Peyer's patch (tissue), 4 donors: Measurements from ENCODE around the gene IDH3G. TPM values are rescaled to one million over a fixed set of nuclear protein-coding genes. Genes with fewer than 3 reads are reported as not detected.
A peak's percentile ranks its signal among the peaks of the same experiment; 100 is the strongest.

Source experiments
- DNase-seq, 3 donors: peaks; one replicate each; pipeline ENCODE4 v3.0.0-alpha.2; 2017 to 2019
- H3K27ac ChIP-seq, 4 donors: fragments of 200-600 bp; sonication (generic); one replicate each; pipeline ENCODE4 v1.5.1; 2016 to 2019
- H3K27me3 ChIP-seq, 2 donors: fragments of 200-600 bp; sonication (generic); one replicate each; pipeline ENCODE4 v1.5.1; 2019
- H3K36me3 ChIP-seq, 3 donors: fragments of 200-600 bp; sonication (generic); one replicate each; pipeline ENCODE4 v1.5.1; 2016 to 2019
- H3K4me1 ChIP-seq, 4 donors: fragments of 200-600 bp; sonication (generic); one replicate each; pipeline ENCODE4 v1.5.1; 2016 to 2019
- H3K4me3 ChIP-seq, 4 donors: fragments of 200-600 bp; sonication (generic); 1 replicate in 3 of 4; 2 replicates in 1 of 4; pipeline ENCODE4 v1.5.1; 2016 to 2019; ENCODE audit warnings: mild to moderate bottlenecking in 1 of 4
- H3K9me3 ChIP-seq, 4 donors: fragments of 200-600 bp; sonication (generic); one replicate each; pipeline ENCODE4 v1.5.1; 2016 to 2019; ENCODE audit warnings: mild to moderate bottlenecking in 1 of 4
- POLR2A ChIP-seq, 2 donors: fragments of 450-650 bp; IDR thresholded peaks; one replicate each; pipeline ENCODE4 v1.5.1; 2017; ENCODE audit warnings: antibody characterized with exemption in 2 of 2, mild to moderate bottlenecking in 2 of 2, moderate library complexity in 2 of 2
- total RNA-seq, 4 donors: library from RNA; depleted of rRNA; stranded (reverse); fragments of >200 nt; gene quantifications; one replicate each; pipeline ENCODE4 v1.1.0, GENCODE V29; 2016
- TF ChIP-seq, protein P1 (sequence below), 6 experiments: fragments of 450-650 bp in 4 of 6; fragments of 200-600 bp in 2 of 6; sonication (generic) in 1 of 6; IDR thresholded peaks; one replicate each; pipeline ENCODE4 v1.5.1; 2017 to 2019; ENCODE audit warnings: antibody characterized with exemption in 6 of 6, mild to moderate bottlenecking in 3 of 6, moderate library complexity in 1 of 6

Gene IDH3G
- 100 to 1,000 TPM; 108 to 153 (median 126) TPM for total RNA-seq

DNA sequence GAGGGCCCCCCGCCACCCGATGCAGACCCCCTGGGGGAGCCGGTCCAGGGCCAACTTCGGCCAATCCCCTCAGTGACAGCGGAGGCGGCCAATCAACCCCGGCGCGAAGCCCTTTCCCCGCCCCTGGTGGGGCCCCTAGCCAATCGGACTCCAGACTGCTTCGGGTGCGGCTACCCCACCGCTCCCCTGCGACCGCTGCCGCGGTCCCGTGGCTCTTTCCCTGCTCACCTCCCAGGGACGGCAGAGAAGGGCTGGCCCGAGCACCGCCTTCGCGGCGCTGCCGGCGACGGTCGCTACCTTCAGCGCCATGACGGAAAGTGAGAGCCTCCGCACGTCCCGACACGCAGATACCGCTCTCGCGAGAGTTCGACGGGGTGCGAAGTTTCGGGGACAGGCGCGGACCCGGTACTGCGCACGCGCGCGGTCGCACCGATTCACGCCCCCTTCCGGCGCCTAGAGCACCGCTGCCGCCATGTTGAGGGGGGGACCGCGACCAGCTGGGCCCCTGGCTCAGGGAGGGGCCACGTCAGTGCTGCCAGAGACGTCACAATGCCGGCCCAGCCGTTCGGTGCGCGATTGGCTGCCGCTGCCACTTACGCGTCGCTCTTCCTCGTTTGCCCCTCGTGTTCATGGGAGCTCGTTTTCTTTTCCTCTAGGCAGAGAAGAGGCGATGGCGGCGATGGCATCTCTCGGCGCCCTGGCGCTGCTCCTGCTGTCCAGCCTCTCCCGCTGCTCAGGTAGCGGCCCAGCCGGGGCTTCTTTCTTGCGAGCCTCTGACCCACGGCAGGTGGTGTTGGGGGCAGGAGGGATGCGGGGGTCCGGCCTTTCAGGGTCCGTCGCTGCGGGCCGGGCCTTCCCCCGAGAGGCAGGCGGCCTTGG lies at the start of gene IDH3G, which contains the start of gene SSR4:
TSS of gene IDH3G (minus strand) at position 358 of the 879 bp plus-strand sequence. CDS start at position 309, 49 bp downstream.
TSS of gene SSR4 (plus strand) at position 651 of the 879 bp plus-strand sequence. CDS start at position 671, 20 bp downstream.
- H3K27ac ChIP-seq = peak within 1 kb of the TSS; percentile 88 to 97 (median 94)
- peaks cover 0 to 20% (median 0%) of the 10 kb centered on the region in 4 donors for H3K4me1 ChIP-seq
- H3K36me3 ChIP-seq = peaks cover 0 to 29% (median 0%) of the 10 kb centered on the region in 3 donors
- TF ChIP-seq, protein P1, sequence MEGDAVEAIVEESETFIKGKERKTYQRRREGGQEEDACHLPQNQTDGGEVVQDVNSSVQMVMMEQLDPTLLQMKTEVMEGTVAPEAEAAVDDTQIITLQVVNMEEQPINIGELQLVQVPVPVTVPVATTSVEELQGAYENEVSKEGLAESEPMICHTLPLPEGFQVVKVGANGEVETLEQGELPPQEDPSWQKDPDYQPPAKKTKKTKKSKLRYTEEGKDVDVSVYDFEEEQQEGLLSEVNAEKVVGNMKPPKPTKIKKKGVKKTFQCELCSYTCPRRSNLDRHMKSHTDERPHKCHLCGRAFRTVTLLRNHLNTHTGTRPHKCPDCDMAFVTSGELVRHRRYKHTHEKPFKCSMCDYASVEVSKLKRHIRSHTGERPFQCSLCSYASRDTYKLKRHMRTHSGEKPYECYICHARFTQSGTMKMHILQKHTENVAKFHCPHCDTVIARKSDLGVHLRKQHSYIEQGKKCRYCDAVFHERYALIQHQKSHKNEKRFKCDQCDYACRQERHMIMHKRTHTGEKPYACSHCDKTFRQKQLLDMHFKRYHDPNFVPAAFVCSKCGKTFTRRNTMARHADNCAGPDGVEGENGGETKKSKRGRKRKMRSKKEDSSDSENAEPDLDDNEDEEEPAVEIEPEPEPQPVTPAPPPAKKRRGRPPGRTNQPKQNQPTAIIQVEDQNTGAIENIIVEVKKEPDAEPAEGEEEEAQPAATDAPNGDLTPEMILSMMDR (IDR thresholded peaks at IDR 0.05) = peak in 3 of 6 experiments; percentile 11 to 44 (median 24)
- TF ChIP-seq POLR2A (IDR thresholded peaks at IDR 0.05) = peak; percentile 8 to 44
- peak; percentile 88 to 96 (median 92) for DNase-seq
- H3K9me3 ChIP-seq = peaks cover 0 to 4% (median 0%) of the 10 kb centered on the region in 4 donors
- H3K4me3 ChIP-seq = peak within 1 kb of the TSS; percentile 63 to 83 (median 68)
- no peaks in the 10 kb centered on the region for H3K27me3 ChIP-seq

GRCh38 chrX:153836921-153837320 lies 42.7 kb upstream of the IDH3G start:
- Histone ChIP-seq H3K27ac (no peak overlapping the region), H3K36me3 (no peaks in the 10 kb centered on the region), H3K9me3 (no peaks in the 10 kb centered on the region), H3K4me3 (no peak overlapping the region), H3K27me3 (no peaks in the 10 kb centered on the region), H3K4me1 (no peaks in the 10 kb centered on the region)
- TF ChIP-seq, protein P1 (IDR thresholded peaks at IDR 0.05) = no peak
- no peak for TF ChIP-seq POLR2A (IDR thresholded peaks at IDR 0.05)
- no peak for DNase-seq

DNA sequence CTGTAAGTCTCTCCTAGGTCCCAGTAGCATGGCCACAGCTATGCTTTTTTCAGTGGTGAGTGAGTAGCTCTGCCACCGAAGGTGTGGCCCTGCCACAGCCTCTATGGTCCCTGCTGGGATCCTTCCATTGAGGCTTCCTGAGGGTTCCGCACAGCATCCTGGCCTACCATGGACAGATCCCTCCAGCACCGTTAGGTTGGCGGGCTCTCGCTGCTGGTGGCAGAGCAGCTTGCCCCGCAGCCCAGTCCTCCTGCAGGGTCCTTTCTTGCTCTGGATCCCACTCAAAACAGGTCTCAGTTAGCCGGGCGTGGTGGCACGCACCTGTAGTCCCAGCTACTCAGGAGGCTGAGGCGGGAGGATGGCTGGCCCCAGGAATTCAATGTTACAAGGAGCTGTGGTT lies 38.6 kb upstream of the IDH3G start:
- Histone ChIP-seq H3K27ac (no peak overlapping the region), H3K36me3 (no peaks in the 10 kb centered on the region), H3K27me3 (no peaks in the 10 kb centered on the region), H3K9me3 (peaks cover 0 to 4% (median 0%) of the 10 kb centered on the region in 4 donors), H3K4me1 (peaks cover 0 to 8% (median 2%) of the 10 kb centered on the region in 4 donors), H3K4me3 (no peak overlapping the region)
- DNase-seq = no peak
- no peak for TF ChIP-seq POLR2A (IDR thresholded peaks at IDR 0.05)

- TF ChIP-seq POLR2A (IDR thresholded peaks at IDR 0.05) = no peak
- TF ChIP-seq, protein P1 (IDR thresholded peaks at IDR 0.05) = no peak
- peaks cover 0 to 8% (median 2%) of the 10 kb centered on the region in 4 donors for H3K4me1 ChIP-seq
- H3K27ac ChIP-seq = no peak overlapping the region
- H3K36me3 ChIP-seq = no peaks in the 10 kb centered on the region
- H3K9me3 ChIP-seq = peaks cover 0 to 4% (median 0%) of the 10 kb centered on the region in 4 donors
- H3K4me3 ChIP-seq = no peak overlapping the region
- H3K27me3 ChIP-seq = no peaks in the 10 kb centered on the region
- DNase-seq = no peak
Observed at GRCh38 chrX:153831429-153832150, 37.4 kb upstream of the IDH3G start.

- Histone ChIP-seq H3K27ac (no peak overlapping the region), H3K9me3 (peaks cover 0 to 4% (median 0%) of the 10 kb centered on the region in 4 donors), H3K4me1 (peaks cover 0 to 8% (median 2%) of the 10 kb centered on the region in 4 donors), H3K27me3 (no peaks in the 10 kb centered on the region), H3K36me3 (no peaks in the 10 kb centered on the region), H3K4me3 (peak overlapping the region in 1 of 4 donors; percentile 45)
- DNase-seq = no peak
- TF ChIP-seq POLR2A (IDR thresholded peaks at IDR 0.05) = no peak
- TF ChIP-seq, protein P1 (IDR thresholded peaks at IDR 0.05) = no peak
Observed at GRCh38 chrX:153830640-153831428, 36.7 kb upstream of the IDH3G start.
